Measurements from ENCODE around the gene GTF3C5.

GTF3C5 gene

GRCh38 chr9:133029994-133030316 lies 842 bp upstream of the GTF3C5 start:
- DNase-seq (ENCODE audit: low read depth, low spot score) = no peak

DNA sequence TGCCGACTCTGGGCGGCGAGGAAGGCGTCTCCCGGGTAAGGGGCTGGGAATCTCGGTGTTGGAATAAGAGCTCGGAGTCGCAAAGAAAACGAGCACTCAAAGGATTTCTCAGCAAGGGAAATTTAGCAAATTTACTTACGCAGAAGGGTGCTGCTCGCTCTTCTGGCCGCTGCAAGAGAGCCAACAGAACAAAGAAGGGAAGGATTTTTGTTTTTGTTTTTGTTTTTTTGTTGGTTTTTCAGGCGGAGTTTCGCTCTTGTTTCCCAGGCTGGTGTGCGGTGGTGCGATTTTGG lies 279 bp downstream of the GTF3C5 start:
- DNase-seq (ENCODE audit: low read depth, low spot score) = no peak

GRCh38 chr9:133031496-133031911 lies 707 bp downstream of the GTF3C5 start:
- no peak for DNase-seq (ENCODE audit: low read depth, low spot score)

DNA sequence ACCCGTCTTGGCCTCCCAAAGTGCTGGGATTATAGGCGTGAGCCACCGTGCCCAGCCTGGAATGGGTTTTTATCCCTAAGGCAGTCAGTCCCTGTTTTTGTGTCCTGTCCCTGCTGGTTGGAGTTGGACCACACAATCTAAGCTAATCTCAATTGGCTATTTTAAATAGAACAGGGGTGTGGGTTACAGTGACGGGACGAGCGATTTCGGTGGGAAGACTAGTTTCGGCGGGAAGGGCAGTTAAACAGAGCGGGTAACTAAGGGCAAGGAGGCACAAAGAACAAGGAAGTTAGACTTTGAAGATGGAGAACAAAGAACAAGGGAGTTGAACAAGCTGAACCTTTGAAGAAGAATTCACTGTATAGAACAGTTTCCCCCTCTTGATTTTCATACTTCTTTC lies 1.4 kb downstream of the GTF3C5 start:
- no peak for DNase-seq (ENCODE audit: low read depth, low spot score)

GRCh38 chr9:133035669-133036068 lies 4.9 kb downstream of the GTF3C5 start:
- DNase-seq (ENCODE audit: low read depth, low spot score) = no peak

DNA sequence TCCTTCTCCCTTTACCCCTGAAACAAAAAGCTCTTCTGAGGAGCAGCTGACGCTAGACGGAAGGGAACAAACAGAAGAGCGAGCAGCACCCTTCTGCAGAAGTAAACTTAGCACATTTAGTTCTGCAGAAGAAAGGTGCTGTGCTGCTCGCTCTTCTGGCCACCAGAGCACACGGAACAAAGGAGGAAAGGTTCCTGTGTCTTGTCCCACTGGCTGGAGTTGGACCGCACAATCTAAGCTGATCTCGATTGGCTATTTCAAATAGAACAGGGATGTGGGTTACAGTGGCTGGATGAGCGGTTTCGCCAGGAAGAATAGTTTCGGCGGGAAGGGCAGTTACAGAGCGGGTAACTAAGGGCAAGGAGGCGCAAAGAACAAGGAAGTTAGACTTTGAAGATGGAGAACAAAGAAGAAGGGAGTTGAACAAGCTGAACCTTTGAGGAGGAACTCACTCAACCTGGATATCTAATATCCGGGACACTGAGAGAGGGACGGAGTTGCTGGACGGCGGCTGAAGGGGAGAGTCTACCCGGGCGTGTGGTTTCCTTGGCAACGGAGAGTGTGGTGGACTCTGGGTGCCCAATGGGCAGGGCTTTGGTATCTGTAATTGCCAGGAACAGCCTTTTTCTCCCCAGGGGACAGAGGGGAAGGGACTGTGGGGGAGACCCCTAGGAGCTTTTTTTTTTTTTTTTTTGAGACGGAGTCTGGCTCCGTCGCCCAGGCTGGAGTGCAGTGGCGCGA lies 7.1 kb downstream of the GTF3C5 start:
- DNase-seq (ENCODE audit: low read depth, low spot score) = no peak

- peak; percentile 56 for DNase-seq (ENCODE audit: low read depth, low spot score)
Observed at GRCh38 chr9:133040892-133041479, 10.2 kb downstream of the GTF3C5 start.

- DNase-seq (ENCODE audit: low read depth, low spot score) = no peak
Observed at GRCh38 chr9:133041958-133042357, 11.2 kb downstream of the GTF3C5 start.

DNA sequence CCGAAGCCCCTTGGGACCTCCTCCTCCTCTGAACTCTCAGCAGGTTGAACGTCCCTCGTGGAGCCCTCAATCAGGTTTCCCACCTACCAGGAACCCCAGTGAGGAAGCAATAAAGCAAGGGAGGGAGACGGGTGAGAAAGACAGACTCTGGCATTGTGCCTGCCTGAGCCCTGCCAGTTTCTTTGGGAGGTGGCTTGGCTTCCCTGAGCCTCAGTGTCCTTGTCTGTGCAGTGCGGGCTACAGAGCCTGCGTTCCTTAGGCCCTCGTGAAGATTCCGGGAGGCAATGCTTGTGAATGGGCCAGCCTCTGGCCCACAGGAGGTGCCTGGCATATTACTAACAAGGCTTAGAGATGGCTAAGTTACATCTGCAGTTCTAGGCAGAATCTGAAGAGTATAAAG lies 11.9 kb downstream of the GTF3C5 start:
- no peak for DNase-seq (ENCODE audit: low read depth, low spot score)

- DNase-seq (ENCODE audit: low read depth, low spot score) = no peak
Observed at GRCh38 chr9:133043449-133044035, 12.7 kb downstream of the GTF3C5 start.

GRCh38 chr9:133044125-133044524 lies 13.3 kb downstream of the GTF3C5 start:
- no peak for DNase-seq (ENCODE audit: low read depth, low spot score)

DNA sequence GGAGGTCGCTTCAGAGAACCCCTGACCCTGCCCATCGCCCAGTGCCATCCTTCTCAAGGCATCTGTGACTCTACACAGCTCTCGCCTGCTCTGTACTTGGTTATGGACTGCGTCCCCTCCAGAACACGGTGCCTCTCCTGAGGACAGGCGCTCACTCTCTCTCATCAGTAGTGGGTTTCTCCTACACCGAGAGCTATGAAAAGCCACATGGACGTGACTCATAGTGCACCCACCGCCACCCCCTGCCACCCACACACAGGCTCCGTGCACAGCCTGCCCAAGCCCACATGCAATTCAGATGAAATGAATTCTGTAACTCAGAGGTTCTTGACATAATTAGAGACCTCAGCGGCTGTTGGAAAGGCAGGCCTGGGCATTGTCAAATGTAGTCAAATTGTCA lies 13.9 kb downstream of the GTF3C5 start:
- DNase-seq (ENCODE audit: low read depth, low spot score) = no peak

DNA sequence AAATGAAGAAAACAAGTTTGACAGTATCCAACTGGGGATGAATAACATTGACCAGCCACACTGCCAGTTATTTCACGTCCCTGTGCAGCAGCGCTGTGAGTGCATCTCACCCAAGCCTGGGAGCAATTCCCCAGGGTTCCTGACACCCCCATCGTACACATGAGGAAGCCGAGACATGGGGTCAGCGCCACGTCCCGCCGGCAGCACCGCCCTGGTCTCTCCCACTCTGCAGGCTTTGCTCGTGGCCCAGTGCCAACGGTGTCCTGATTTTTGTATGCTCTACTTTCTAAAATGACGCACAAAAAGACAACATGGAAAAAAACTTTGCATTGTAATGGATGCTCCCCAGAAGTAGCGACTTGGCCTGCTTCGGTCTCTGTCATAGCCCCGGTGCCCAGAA lies 14.3 kb downstream of the GTF3C5 start:
- DNase-seq (ENCODE audit: low read depth, low spot score) = no peak

GRCh38 chr9:133046196-133046899 lies 15.6 kb downstream of the GTF3C5 start:
- DNase-seq (ENCODE audit: low read depth, low spot score) = no peak

- DNase-seq (ENCODE audit: low read depth, low spot score) = no peak
Observed at GRCh38 chr9:133046900-133047295, 16.1 kb downstream of the GTF3C5 start.

GRCh38 chr9:133048595-133048994 lies 17.8 kb downstream of the GTF3C5 start:
- peak; percentile 42 for DNase-seq (ENCODE audit: low read depth, low spot score)

DNA sequence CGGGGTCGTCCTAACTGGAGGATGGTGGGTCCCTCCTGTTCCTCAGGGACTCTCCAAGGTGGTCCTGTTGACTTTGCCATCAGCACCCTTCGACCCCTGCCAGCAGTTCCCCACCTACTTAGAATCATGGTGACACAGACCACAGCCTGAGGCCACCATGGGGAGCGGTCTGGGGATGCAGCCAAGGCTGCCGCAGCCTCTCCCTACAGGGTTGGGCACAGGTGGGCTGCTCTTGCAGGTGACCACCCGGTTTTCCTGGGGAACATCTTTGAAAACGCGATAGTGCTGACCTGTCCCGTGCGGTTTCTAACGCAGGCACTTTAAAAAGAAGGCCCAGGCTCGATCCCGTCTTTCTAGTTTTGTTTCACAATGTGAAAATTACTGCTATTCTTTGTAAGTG lies 18.2 kb downstream of the GTF3C5 start:
- no peak for DNase-seq (ENCODE audit: low read depth, low spot score)

GRCh38 chr9:133050142-133050541 lies 19.3 kb downstream of the GTF3C5 start:
- peak; percentile 72 for DNase-seq (ENCODE audit: low read depth, low spot score)

GRCh38 chr9:133050781-133051180 lies 20.0 kb downstream of the GTF3C5 start:
- DNase-seq (ENCODE audit: low read depth, low spot score) = no peak

DNA sequence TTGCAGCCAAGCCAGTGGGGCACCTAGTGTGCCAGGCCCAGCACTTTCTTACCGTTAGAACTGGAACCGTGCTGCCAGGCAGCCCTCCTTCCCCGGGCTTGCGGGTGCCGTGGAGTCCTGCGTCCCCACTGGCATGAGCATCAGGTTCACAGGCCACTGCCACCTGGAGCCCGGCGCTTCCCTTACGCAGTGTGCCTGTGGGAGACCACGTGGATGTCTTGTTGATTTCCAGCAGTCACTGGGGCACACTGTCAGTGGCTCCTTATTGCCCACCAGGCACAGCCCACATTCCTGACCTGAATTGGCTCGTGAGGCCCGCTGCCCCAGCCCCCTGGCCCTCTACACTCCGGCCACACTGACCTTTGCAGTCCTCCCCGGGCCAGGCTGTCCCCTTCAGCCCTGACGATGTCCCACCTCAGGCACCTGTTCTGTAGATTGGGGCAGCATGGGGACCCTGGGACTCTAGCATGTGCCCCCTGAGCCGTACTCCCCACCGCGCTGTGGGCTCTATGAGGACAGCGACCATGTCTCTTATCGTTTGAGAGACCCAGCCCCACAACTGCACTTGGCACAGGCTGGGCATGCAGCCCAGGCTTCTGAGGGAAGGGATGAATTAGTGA lies 20.6 kb downstream of the GTF3C5 start:
- no peak for DNase-seq (ENCODE audit: low read depth, low spot score)

GRCh38 chr9:133051966-133052539 lies 21.3 kb downstream of the GTF3C5 start:
- DNase-seq (ENCODE audit: low read depth, low spot score) = no peak
